HEK293T (cell line): Measurements from ENCODE around the gene POLR1A.

ENCODE experiments used
- CTCF ChIA-PET: fragments of 350-600 bp; formaldehyde crosslinking; extraction: SDS; loops from one replicate; lab custom pipeline; 2021; ENCODE audit warnings: antibody characterized with exemption, inconsistent platforms; lab: Yijun Ruan, JAX
- POLR2A ChIA-PET: fragments of 350-600 bp; formaldehyde crosslinking; extraction: SDS; loops from one replicate; lab custom pipeline; 2020; ENCODE audit warnings: antibody characterized with exemption, inconsistent platforms; lab: Yijun Ruan, JAX
- DNase-seq: peaks from one replicate; pipeline ENCODE4 v3.0.0; 2012; ENCODE audit warnings: mixed read lengths; ENCODE audit errors: extremely low spot score
- ARNT ChIP-seq: fragments of 450-650 bp; IDR thresholded peaks from 2 replicates; pipeline ENCODE4 v1.6.1; 2017; ENCODE audit warnings: mild to moderate bottlenecking
- BHLHE40 ChIP-seq: fragments of 450-650 bp; IDR thresholded peaks from 2 replicates; pipeline ENCODE4 v1.6.1; 2016; ENCODE audit warnings: mild to moderate bottlenecking, moderate library complexity, borderline replicate concordance
- CTBP1 ChIP-seq: fragments of 450-650 bp; IDR thresholded peaks from 2 replicates; pipeline ENCODE4 v1.6.1; 2016; ENCODE audit warnings: borderline replicate concordance
- ELF4 ChIP-seq: fragments of 450-650 bp; IDR thresholded peaks from 2 replicates; pipeline ENCODE4 v1.6.1; 2017; ENCODE audit warnings: antibody characterized with exemption
- FOXA1 ChIP-seq: fragments of 450-650 bp; IDR thresholded peaks from 2 replicates; pipeline ENCODE4 v1.6.1; 2016; ENCODE audit warnings: mild to moderate bottlenecking
- FOXK2 ChIP-seq: fragments of 450-650 bp; IDR thresholded peaks from 2 replicates; pipeline ENCODE4 v1.6.1; 2016; ENCODE audit warnings: mild to moderate bottlenecking
- FOXM1 ChIP-seq: fragments of 450-650 bp; IDR thresholded peaks from 2 replicates; pipeline ENCODE4 v1.6.1; 2017; ENCODE audit warnings: mild to moderate bottlenecking, borderline replicate concordance
- HDGF ChIP-seq: fragments of 450-650 bp; IDR thresholded peaks from 2 replicates; pipeline ENCODE4 v1.6.1; 2017; ENCODE audit warnings: antibody characterized with exemption, borderline replicate concordance
- L3MBTL2 ChIP-seq: fragments of 450-650 bp; conservative IDR thresholded peaks from 2 replicates; pipeline ENCODE4 v1.6.1; 2016; ENCODE audit warnings: mild to moderate bottlenecking
- LEF1 ChIP-seq: fragments of 450-650 bp; IDR thresholded peaks from 2 replicates; pipeline ENCODE4 v1.6.1; 2017; ENCODE audit warnings: mild to moderate bottlenecking, borderline replicate concordance
- NFRKB ChIP-seq: fragments of 450-650 bp; IDR thresholded peaks from 2 replicates; pipeline ENCODE4 v1.6.1; 2016; ENCODE audit warnings: mild to moderate bottlenecking, moderate library complexity
- SP1 ChIP-seq: fragments of 450-650 bp; IDR thresholded peaks from 2 replicates; pipeline ENCODE4 v1.6.1; 2017
- SUZ12 ChIP-seq: fragments of 450-650 bp; IDR thresholded peaks from 2 replicates; pipeline ENCODE4 v1.6.1; 2016; ENCODE audit warnings: mild to moderate bottlenecking
- TARDBP ChIP-seq: fragments of 450-650 bp; IDR thresholded peaks from 2 replicates; pipeline ENCODE4 v1.6.1; 2016
- ZNF384 ChIP-seq: fragments of 450-650 bp; IDR thresholded peaks from 2 replicates; pipeline ENCODE4 v1.6.1; 2016
- TF ChIP-seq, protein P1 (sequence below): fragments of 450-650 bp; IDR thresholded peaks from 2 replicates; pipeline ENCODE4 v1.6.1; 2016

The POLR1A gene

GRCh38 chr2:86006524-86006923 is 99.2 kb downstream of the POLR1A start:
- no peak for TF ChIP-seq HDGF
- DNase-seq: no peak
- ChIA-PET POLR2A (no interaction called here), CTCF (no interaction called here)

- ChIA-PET POLR2A (no interaction called here), CTCF (no interaction called here)
- no peak for DNase-seq
- TF ChIP-seq SP1: no peak
- TF ChIP-seq FOXA1: no peak
- TF ChIP-seq FOXM1: no peak
- TF ChIP-seq NFRKB: no peak
- TF ChIP-seq L3MBTL2: no peak
- TF ChIP-seq ELF4: no peak
- no peak for TF ChIP-seq TARDBP
- TF ChIP-seq CTBP1: no peak
- TF ChIP-seq LEF1: no peak
- no peak for TF ChIP-seq SUZ12
- no peak for TF ChIP-seq BHLHE40
- no peak for TF ChIP-seq HDGF
- TF ChIP-seq, protein P1, sequence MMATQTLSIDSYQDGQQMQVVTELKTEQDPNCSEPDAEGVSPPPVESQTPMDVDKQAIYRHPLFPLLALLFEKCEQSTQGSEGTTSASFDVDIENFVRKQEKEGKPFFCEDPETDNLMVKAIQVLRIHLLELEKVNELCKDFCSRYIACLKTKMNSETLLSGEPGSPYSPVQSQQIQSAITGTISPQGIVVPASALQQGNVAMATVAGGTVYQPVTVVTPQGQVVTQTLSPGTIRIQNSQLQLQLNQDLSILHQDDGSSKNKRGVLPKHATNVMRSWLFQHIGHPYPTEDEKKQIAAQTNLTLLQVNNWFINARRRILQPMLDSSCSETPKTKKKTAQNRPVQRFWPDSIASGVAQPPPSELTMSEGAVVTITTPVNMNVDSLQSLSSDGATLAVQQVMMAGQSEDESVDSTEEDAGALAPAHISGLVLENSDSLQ: no peak
- TF ChIP-seq ZNF384: no peak
- no peak for TF ChIP-seq ARNT
- no peak for TF ChIP-seq FOXK2
Observed at GRCh38 chr2:86003967-86004366, 101.7 kb downstream of the POLR1A start.

GRCh38 chr2:86003104-86003503 is 102.6 kb downstream of the POLR1A start:
- no peak for TF ChIP-seq BHLHE40
- TF ChIP-seq, protein P1: no peak
- no peak for TF ChIP-seq ELF4
- no peak for TF ChIP-seq ZNF384
- TF ChIP-seq FOXA1: no peak
- no peak for TF ChIP-seq NFRKB
- no peak for TF ChIP-seq LEF1
- no peak for TF ChIP-seq CTBP1
- TF ChIP-seq L3MBTL2: no peak
- no peak for TF ChIP-seq SUZ12
- no peak for TF ChIP-seq TARDBP
- no peak for TF ChIP-seq HDGF
- CTCF ChIA-PET: no interaction called here
- POLR2A ChIA-PET: no interaction called here
- no peak for DNase-seq

DNA sequence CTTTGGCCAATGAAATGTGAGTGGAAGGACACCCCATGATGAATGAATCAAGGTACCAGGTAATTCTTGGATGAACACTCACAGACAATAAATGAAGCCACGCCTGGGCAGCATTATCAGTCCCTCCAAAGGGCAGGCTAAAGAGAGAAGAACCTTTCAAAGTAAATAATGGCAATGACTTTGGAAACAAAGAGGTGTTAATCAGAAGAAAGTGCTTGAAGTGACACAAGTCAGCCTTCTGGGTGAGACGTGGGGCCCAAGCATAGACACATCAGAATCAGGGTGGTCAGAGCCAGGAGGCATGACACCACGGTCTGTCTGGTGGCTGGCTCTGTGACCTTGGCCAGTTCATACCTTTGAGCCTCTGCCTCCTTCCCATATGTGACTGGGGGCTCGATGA is 103.3 kb downstream of the POLR1A start:
- ChIA-PET CTCF (no interaction called here), POLR2A (no interaction called here)
- TF ChIP-seq ELF4 (no peak), FOXA1 (no peak), BHLHE40 (no peak), ZNF384 (no peak), FOXM1 (no peak), HDGF (no peak), TARDBP (no peak), ARNT (no peak), LEF1 (no peak), NFRKB (no peak)
- TF ChIP-seq, protein P1: no peak
- DNase-seq: no peak

GRCh38 chr2:86001326-86001725 is 104.4 kb downstream of the POLR1A start:
- no peak for DNase-seq
- ChIA-PET POLR2A (no interaction called here), CTCF (no interaction called here)
- TF ChIP-seq LEF1: no peak
- no peak for TF ChIP-seq SUZ12
- TF ChIP-seq NFRKB: no peak
- TF ChIP-seq FOXK2: no peak
- TF ChIP-seq L3MBTL2: no peak
- no peak for TF ChIP-seq ZNF384
- no peak for TF ChIP-seq ELF4
- no peak for TF ChIP-seq CTBP1
- no peak for TF ChIP-seq FOXA1
- no peak for TF ChIP-seq FOXM1
- no peak for TF ChIP-seq TARDBP
- TF ChIP-seq HDGF: no peak
- TF ChIP-seq ARNT: no peak
- TF ChIP-seq BHLHE40: no peak
- TF ChIP-seq SP1: no peak
- TF ChIP-seq, protein P1: no peak

- DNase-seq: no peak
- TF ChIP-seq CTBP1 (no peak), FOXM1 (no peak), NFRKB (no peak), L3MBTL2 (no peak), ARNT (no peak), SUZ12 (no peak), FOXK2 (no peak), ZNF384 (no peak), BHLHE40 (no peak), ELF4 (no peak), FOXA1 (no peak), LEF1 (no peak), SP1 (no peak), HDGF (no peak)
- TF ChIP-seq, protein P1: no peak
- CTCF ChIA-PET: interaction anchor here (1.5 kb wide), 1 partner anchor 11 kb away, joined by 3 read pairs; no protein-coding TSS in a partner anchor
- POLR2A ChIA-PET: no interaction called here
Observed at GRCh38 chr2:86000938-86001312, 104.8 kb downstream of the POLR1A start.
